Esophagus muscularis mucosa (tissue), 4 donors: ENCODE measurements around the gene PTPRD.

Source experiments
- CTCF ChIP-seq, 3 experiments: fragments of 200-600 bp in 2 of 3; fragments of 450-650 bp in 1 of 3; sonication (generic) in 2 of 3; IDR thresholded peaks; one replicate each; pipeline ENCODE4 v1.5.1; 2017 to 2019; ENCODE audit warnings: antibody characterized with exemption in 3 of 3, mild to moderate bottlenecking in 2 of 3, moderate library complexity in 1 of 3
- EP300 ChIP-seq: sonication (generic); formaldehyde crosslinking; IDR thresholded peaks from one replicate; pipeline ENCODE4 v1.6.1; 2017; ENCODE audit warnings: antibody characterized with exemption
- POLR2A ChIP-seq: fragments of 450-650 bp; IDR thresholded peaks from one replicate; pipeline ENCODE4 v1.6.1; 2017; ENCODE audit warnings: antibody characterized with exemption, moderate library complexity, mild to moderate bottlenecking, low read depth
- POLR2AphosphoS5 ChIP-seq, 2 donors: sonication (generic); formaldehyde crosslinking; IDR thresholded peaks; one replicate each; pipeline ENCODE4 v1.6.1; 2017; ENCODE audit warnings: antibody characterized with exemption in 2 of 2

- TF ChIP-seq POLR2A (no peak), POLR2AphosphoS5 (IDR thresholded peaks at IDR 0.05) (no peak), CTCF (IDR thresholded peaks at IDR 0.05) (no peak), EP300 (no peak)
Observed at GRCh38 chr9:9389904-9390303, 1222.9 kb downstream of the PTPRD start.
